GM12878 (cell line): ENCODE data around the gene PML. TPM values are rescaled to one million over a fixed set of nuclear protein-coding genes. Genes with fewer than 3 reads are reported as not detected.

Source experiments
- ATAC-seq: fragments of 200-7000 bp; cut with Tn5 transposase; 3 replicates; pipeline ENCODE4 v1.9.1; 2020; ENCODE audit warnings: mild to moderate bottlenecking, moderate library complexity
- BruUV-seq: library from RNA; stranded (reverse); fragments of 400-500 nt; replicated peaks from 2 replicates; lab custom pipeline; 2021; lab: Mats Ljungman, UMichigan
- CTCF ChIA-PET: fragments of 300-600 bp; sonication (Branson Sonifier 250); formaldehyde crosslinking; extraction: SDS; loops from one replicate; lab custom pipeline; 2021; ENCODE audit warnings: inconsistent platforms; lab: Yijun Ruan, JAX
- POLR2A ChIA-PET: fragments of 350-600 bp; formaldehyde crosslinking; extraction: SDS; loops from one replicate; lab custom pipeline; 2021; ENCODE audit warnings: inconsistent platforms; lab: Charles Lee
- RAD21 ChIA-PET: fragments of 300-600 bp; sonication (Branson Sonifier 250); formaldehyde crosslinking; loops from one replicate; lab custom pipeline; 2023; ENCODE audit warnings: antibody characterized with exemption; ENCODE audit not compliant: unreplicated experiment; lab: Charles Lee
- SMC1A ChIA-PET: fragments of 300-600 bp; sonication (Branson Sonifier 250); formaldehyde crosslinking; loops from one replicate; lab custom pipeline; 2023; ENCODE audit not compliant: unreplicated experiment, uncharacterized antibody; lab: Charles Lee
- DNase-seq: peaks from one replicate; pipeline ENCODE4 v3.0.0-alpha.2; 2011; ENCODE audit warnings: low read depth, low spot score
- FAIRE-seq: peaks from 3 replicates; lab custom pipeline; 2011; peaks lifted over from hg19 to GRCh38; lab: Jason Lieb, UNC
- H2AFZ ChIP-seq: 2 replicates; pipeline ENCODE4 v1.6.0; 2011; ENCODE audit warnings: low read depth, low read length, control low read depth; ENCODE audit not compliant: control insufficient read depth
- H3K27ac ChIP-seq: 2 replicates; pipeline ENCODE4 v1.5.1; 2011; ENCODE audit warnings: control low read depth; ENCODE audit not compliant: control insufficient read depth, insufficient read depth
- H3K27me3 ChIP-seq, 2 experiments: replicated peaks in 1 of 2; 2 replicates each; pipeline versions ENCODE4 v1.6.0 to v1.6.1; 2011; ENCODE audit warnings: low read length in 1 of 2; ENCODE audit not compliant: control insufficient read depth in 2 of 2, insufficient read depth in 2 of 2
- H3K36me3 ChIP-seq, 2 experiments: 2 replicates each; pipeline ENCODE4 v1.5.1; 2011; ENCODE audit warnings: low read length in 1 of 2; ENCODE audit not compliant: control insufficient read depth in 2 of 2, insufficient read depth in 2 of 2
- H3K4me1 ChIP-seq: 2 replicates; pipeline ENCODE4 v1.6.1; 2011; ENCODE audit warnings: mild to moderate bottlenecking, low read length, moderate library complexity, mixed read lengths; ENCODE audit not compliant: control insufficient read depth, insufficient read depth
- H3K4me2 ChIP-seq: 2 replicates; pipeline ENCODE4 v1.6.0; 2011; ENCODE audit warnings: control low read depth; ENCODE audit not compliant: control insufficient read depth, insufficient read depth
- H3K4me3 ChIP-seq: fragments of 200-600 bp; sonication (generic); 2 replicates; pipeline ENCODE4 v1.5.1; 2016
- H3K79me2 ChIP-seq: 2 replicates; pipeline ENCODE4 v1.6.0; 2011; ENCODE audit warnings: low read length; ENCODE audit not compliant: control insufficient read depth, insufficient read depth
- H3K9ac ChIP-seq: 2 replicates; pipeline ENCODE4 v1.8.0; 2011; ENCODE audit warnings: low read length, control low read depth, mixed read lengths; ENCODE audit not compliant: control insufficient read depth, insufficient read depth
- H3K9me3 ChIP-seq: replicated peaks from 3 replicates; pipeline ENCODE4 v1.5.1; 2011; ENCODE audit warnings: mild to moderate bottlenecking, low read length; ENCODE audit not compliant: control insufficient read depth, insufficient read depth
- H4K20me1 ChIP-seq: 2 replicates; pipeline ENCODE4 v1.6.0; 2011; ENCODE audit not compliant: control insufficient read depth, insufficient read depth
- BCL11A ChIP-seq: IDR thresholded peaks from 2 replicates; pipeline ENCODE4 v1.6.1; 2011; ENCODE audit warnings: low read depth, low read length
- BHLHE40 ChIP-seq, 2 experiments: fragments of 450-650 bp in 1 of 2; IDR thresholded peaks; 2 replicates each; pipeline ENCODE4 v1.6.1; 2011 to 2017; ENCODE audit warnings: low read depth in 2 of 2, borderline replicate concordance in 1 of 2, improper control_type of control experiment in 1 of 2, low read length in 1 of 2, mild to moderate bottlenecking in 1 of 2
- CTCF ChIP-seq, 3 experiments: IDR thresholded peaks in 2 of 3; conservative IDR thresholded peaks in 1 of 3; 2 replicates each; pipeline ENCODE4 v1.5.1; 2011; ENCODE audit warnings: low read depth in 3 of 3, low read length in 3 of 3, mild to moderate bottlenecking in 3 of 3, control low read depth in 2 of 3, moderate library complexity in 2 of 3, inconsistent platforms in 1 of 3, mixed read lengths in 1 of 3; ENCODE audit not compliant: control insufficient read depth in 2 of 3, insufficient read depth in 1 of 3; ENCODE audit errors: extremely low read depth in 1 of 3
- EGR1 ChIP-seq, 2 experiments: IDR thresholded peaks; 1 replicate in 1 of 2; 2 replicates in 1 of 2; pipeline ENCODE4 v1.6.1; 2011 to 2012; ENCODE audit warnings: low read depth in 2 of 2, low read length in 2 of 2, borderline replicate concordance in 1 of 2, mild to moderate bottlenecking in 1 of 2, moderate library complexity in 1 of 2
- IKZF1 ChIP-seq: fragments of 450-650 bp; conservative IDR thresholded peaks from 2 replicates; pipeline ENCODE4 v1.6.1; 2017; ENCODE audit warnings: antibody characterized with exemption, mild to moderate bottlenecking
- IKZF2 ChIP-seq, 2 experiments: fragments of 450-650 bp; IDR thresholded peaks; 2 replicates each; pipeline ENCODE4 v1.6.1; 2017; ENCODE audit warnings: mild to moderate bottlenecking in 2 of 2, moderate library complexity in 2 of 2
- JUND ChIP-seq: IDR thresholded peaks from 2 replicates; pipeline ENCODE4 v1.6.1; 2012; ENCODE audit warnings: low read depth, mild to moderate bottlenecking, low read length, improper control_type of control experiment, moderate library complexity
- MYC ChIP-seq: IDR thresholded peaks from 2 replicates; pipeline ENCODE4 v1.6.1; 2011; ENCODE audit warnings: mild to moderate bottlenecking, low read length, moderate library complexity, inconsistent platforms; ENCODE audit not compliant: insufficient read depth, insufficient replicate concordance, insufficient read length, severe bottlenecking
- PKNOX1 ChIP-seq: fragments of 450-650 bp; IDR thresholded peaks from 2 replicates; pipeline ENCODE4 v1.6.1; 2016; ENCODE audit warnings: mild to moderate bottlenecking
- POLR2A ChIP-seq: IDR thresholded peaks from 2 replicates; pipeline ENCODE4 v1.6.1; 2011; ENCODE audit warnings: low read depth, mild to moderate bottlenecking, low read length
- POLR2AphosphoS5 ChIP-seq: IDR thresholded peaks from 2 replicates; pipeline ENCODE4 v1.6.1; 2011; ENCODE audit warnings: mild to moderate bottlenecking, low read length, inconsistent platforms
- RAD21 ChIP-seq: IDR thresholded peaks from 2 replicates; pipeline ENCODE4 v1.6.1; 2011; ENCODE audit warnings: mild to moderate bottlenecking, low read depth, low read length, moderate library complexity; ENCODE audit not compliant: insufficient read depth
- RFX5 ChIP-seq: IDR thresholded peaks from 2 replicates; pipeline ENCODE4 v1.6.1; 2011; ENCODE audit warnings: low read depth, low read length, improper control_type of control experiment
- RUNX3 ChIP-seq: IDR thresholded peaks from 2 replicates; pipeline ENCODE4 v1.6.1; 2012; ENCODE audit warnings: low read length, inconsistent platforms
- SMAD1 ChIP-seq: fragments of 450-650 bp; IDR thresholded peaks from 2 replicates; pipeline ENCODE4 v1.6.1; 2018; ENCODE audit warnings: mild to moderate bottlenecking, low read depth; ENCODE audit not compliant: partially characterized antibody
- SMC3 ChIP-seq: IDR thresholded peaks from 2 replicates; pipeline ENCODE4 v1.6.1; 2011; ENCODE audit warnings: low read length, improper control_type of control experiment, borderline replicate concordance
- TAF1 ChIP-seq: IDR thresholded peaks from 2 replicates; pipeline ENCODE4 v1.6.1; 2011; ENCODE audit warnings: mild to moderate bottlenecking, low read depth, low read length, borderline replicate concordance
- YY1 ChIP-seq: IDR thresholded peaks from 2 replicates; pipeline ENCODE4 v1.6.1; 2011; ENCODE audit warnings: low read depth, mild to moderate bottlenecking, low read length
- ZNF24 ChIP-seq: fragments of 450-650 bp; IDR thresholded peaks from 2 replicates; pipeline ENCODE4 v1.6.1; 2017; ENCODE audit warnings: antibody characterized with exemption, mild to moderate bottlenecking
- WGBS: methylation state at CpG from one replicate; pipeline ENCODE4 v1.1.6; 2016; ENCODE audit warnings: low lambda C conversion rate; ENCODE audit not compliant: insufficient replicate concordance, insufficient coverage; ENCODE audit errors: missing lambda C conversion rate; 5-methylcytosine and 5-hydroxymethylcytosine counted together
- in situ Hi-C: fragments of 300-500 bp; cut with MboI; formaldehyde crosslinking; loops from 9 replicates; pipeline ENCODE4 v1.14.3; 2018; ENCODE audit warnings: mixed read lengths
- intact Hi-C: fragments of 100-400 bp; cut with micrococcal nuclease; formaldehyde crosslinking; loops from one replicate; pipeline ENCODE4 v1.14.2; 2022; ENCODE audit not compliant: unreplicated experiment
- polyA plus RNA-seq, 11 experiments: library from polyadenylated mRNA; depleted of rRNA in 4 of 11; unstranded in 6 of 11; stranded (reverse) in 5 of 11; fragments of >200 nt; fragmentation: Nextera tagmentation in 4 of 11; fragmentation: Illumina TruSeq in 1 of 11; extraction: Ambion mirVana in 4 of 11; extraction: Trizol in 1 of 11; gene quantifications; 1 replicate in 1 of 11; 2 replicates in 10 of 11; pipeline versions ENCODE4 v1.2.1 to v1.2.3, GENCODE V29; 2011 to 2016; ENCODE audit warnings: inconsistent platforms in 2 of 11, missing spikeins in 2 of 11, low read depth in 1 of 11
- total RNA-seq, 4 experiments: library from RNA; depleted of rRNA in 3 of 4; stranded (reverse); fragments of >200 nt in 3 of 4; fragmentation: Illumina TruSeq in 1 of 4; extraction: Trizol in 1 of 4; gene quantifications; 2 replicates each; pipeline versions ENCODE4 v1.2.1 to v1.2.3, GENCODE V29; 2013 to 2021

PML gene
- total and polyA plus RNA-seq, 10 of the 15 experiments (the other 5 are each of a cell fraction or from before 2014, with no cell fraction given), result 8.5 to 95.5 (median 30.8) TPM

GRCh38 chr15:73950831-73951561, 43.5 kb upstream of the PML start:
- H3K27me3 ChIP-seq, result no peaks in the 10 kb centered on the region; a peak in 1 of 4 replicates
- WGBS, result 14% methylated on average over 15 of the region's 15 CpGs
- H3K4me3 ChIP-seq, result no peak overlapping the region
- H3K9ac ChIP-seq, result no peak overlapping the region
- no peaks in the 10 kb centered on the region for H3K36me3 ChIP-seq
- H3K4me2 ChIP-seq, result no peak overlapping the region
- no peaks in the 10 kb centered on the region for H3K9me3 ChIP-seq
- BruUV-seq, result no TSS peak
- no peaks in the 10 kb centered on the region for H3K4me1 ChIP-seq
- no peak overlapping the region for H3K27ac ChIP-seq
- intact Hi-C loops, result loop anchor here (1.0 kb wide), 1 partner anchor 13 kb away; no protein-coding TSS in a partner anchor
- H2AFZ ChIP-seq, result no peak overlapping the region
- ChIA-PET SMC1A (no interaction called here), CTCF (interaction anchor here (0.8 to 1.8 kb wide), 10 partner anchors 8 to 374 kb away, joined by 3 to 20 read pairs (median 4); partner anchors contain the start of gene PML), RAD21 (interaction anchor here (1.1 to 1.5 kb wide), 2 partner anchors 14 to 22 kb away, joined by 8 to 10 read pairs; no protein-coding TSS in a partner anchor), POLR2A (interaction anchor here (0.6 kb wide), 1 partner anchor 47 kb away, joined by 3 read pairs; no protein-coding TSS in a partner anchor)
- no peaks in the 10 kb centered on the region for H3K79me2 ChIP-seq
- no peaks in the 10 kb centered on the region for H4K20me1 ChIP-seq
- in situ Hi-C loops, result no loop called here
- DNase-seq (no peak), FAIRE-seq (peak; percentile 56), ATAC-seq (peak; percentile 97)
- TF ChIP-seq RUNX3, result peak; percentile 57
- TF ChIP-seq RAD21, result peak; percentile 74
- no peak for TF ChIP-seq EGR1 (IDR thresholded peaks at IDR 0.05; ENCODE audit: borderline replicate concordance in 1 of 2, low read depth in 2 of 2, low read length in 2 of 2)
- 0 out of 4 replicates have a peak, but pooled peaks of 1 of the 2 experiments have one; percentile 10 for TF ChIP-seq BHLHE40 (IDR thresholded peaks at IDR 0.05; ENCODE audit: borderline replicate concordance in 1 of 2, low read depth in 2 of 2, low read length in 1 of 2)
- TF ChIP-seq YY1, result 0 out of 2 replicates have a peak, but pooled peaks have one; percentile 19
- TF ChIP-seq CTCF (IDR thresholded peaks at IDR 0.05 in 2 of 3, conservative IDR thresholded peaks at IDR 0.05 in 1 of 3; ENCODE audit: control insufficient read depth in 2 of 3, extremely low read depth in 1 of 3, insufficient read depth in 1 of 3, low read depth in 3 of 3, low read length in 3 of 3), result peak; percentile 63 to 77 (median 72)
- TF ChIP-seq MYC, result no peak
- peak; percentile 42; the same call in 1 of the 2 replicates for TF ChIP-seq SMC3
- TF ChIP-seq PKNOX1, result no peak
- TF ChIP-seq SMAD1, result no peak
- TF ChIP-seq IKZF1, result 0 out of 2 replicates have a peak, but pooled peaks have one; percentile 15
- TF ChIP-seq RFX5, result 0 out of 2 replicates have a peak, but pooled peaks have one; percentile 11
- TF ChIP-seq JUND, result no peak
- no peak for TF ChIP-seq POLR2A
- no peak for TF ChIP-seq ZNF24
- TF ChIP-seq IKZF2 (IDR thresholded peaks at IDR 0.05), result 0 out of 4 replicates have a peak, but pooled peaks of 1 of the 2 experiments have one; percentile 7
- no peak for TF ChIP-seq POLR2AphosphoS5
- no peak for TF ChIP-seq TAF1
- no peak for TF ChIP-seq BCL11A
